NT2/D1 (cell line): ENCODE measurements around the gene HSD3B2.

Experiments
- YY1 ChIP-seq: IDR thresholded peaks from 2 replicates; pipeline ENCODE4 v1.6.1; 2011; ENCODE audit not compliant: insufficient read length, insufficient read depth
- ZNF274 ChIP-seq: IDR thresholded peaks from 2 replicates; pipeline ENCODE4 v1.6.1; 2011; ENCODE audit warnings: mild to moderate bottlenecking, low read depth, low read length

GRCh38 chr1:119470377-119470776, 55.4 kb downstream of the HSD3B2 start:
- TF ChIP-seq ZNF274: no peak
- no peak for TF ChIP-seq YY1
